ENCODE results near the gene NKX2-3.

Gene NKX2-3

DNA sequence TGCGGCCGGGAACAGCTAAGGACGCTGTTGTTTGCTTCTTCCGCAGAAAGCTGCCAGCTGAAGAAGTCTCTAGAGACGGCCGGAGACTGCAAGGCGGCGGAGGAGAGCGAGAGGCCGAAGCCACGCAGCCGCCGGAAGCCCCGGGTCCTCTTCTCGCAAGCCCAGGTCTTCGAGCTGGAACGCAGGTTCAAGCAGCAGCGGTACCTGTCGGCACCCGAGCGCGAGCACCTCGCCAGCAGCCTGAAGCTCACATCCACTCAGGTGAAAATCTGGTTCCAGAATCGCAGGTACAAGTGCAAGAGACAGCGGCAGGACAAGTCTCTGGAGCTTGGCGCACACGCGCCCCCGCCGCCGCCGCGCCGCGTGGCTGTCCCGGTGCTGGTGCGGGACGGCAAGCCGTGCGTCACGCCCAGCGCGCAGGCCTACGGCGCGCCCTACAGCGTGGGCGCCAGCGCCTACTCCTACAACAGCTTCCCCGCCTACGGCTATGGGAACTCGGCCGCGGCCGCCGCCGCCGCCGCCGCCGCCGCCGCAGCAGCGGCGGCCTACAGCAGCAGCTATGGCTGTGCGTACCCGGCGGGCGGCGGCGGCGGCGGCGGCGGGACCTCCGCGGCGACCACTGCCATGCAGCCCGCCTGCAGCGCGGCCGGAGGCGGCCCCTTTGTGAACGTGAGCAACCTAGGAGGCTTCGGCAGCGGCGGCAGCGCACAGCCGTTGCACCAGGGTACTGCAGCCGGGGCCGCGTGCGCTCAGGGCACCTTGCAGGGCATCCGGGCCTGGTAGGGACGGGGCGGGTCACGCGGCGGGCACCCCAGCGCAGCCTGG is 2.4 kb downstream of the NKX2-3 start:
- ChIA-PET POLR2A (no interaction called here), CTCF (interaction anchor here (1.1 to 1.2 kb wide), 2 partner anchors 24 to 26 kb away, joined by 3 to 4 read pairs; no protein-coding TSS in a partner anchor)
- TF ChIP-seq CTCF (IDR thresholded peaks at IDR 0.05; ENCODE audit: insufficient read depth, low read length, missing control alignments) = no peak
- H3K4me3 ChIP-seq (ENCODE audit: low read depth, low read length) = no peak overlapping the region
- no peak for DNase-seq (ENCODE audit: low read depth, low spot score)

- TF ChIP-seq CTCF (IDR thresholded peaks at IDR 0.05; ENCODE audit: insufficient read depth, low read length, missing control alignments) = no peak
- H3K4me3 ChIP-seq (ENCODE audit: low read depth, low read length) = no peak overlapping the region
- CTCF ChIA-PET = interaction anchor here (1.1 to 1.2 kb wide), 2 partner anchors 24 to 25 kb away, joined by 3 to 4 read pairs; no protein-coding TSS in a partner anchor
- no peak for DNase-seq (ENCODE audit: low read depth, low spot score)
- POLR2A ChIA-PET = no interaction called here
Measured at GRCh38 chr10:99535764-99536337, 3.1 kb downstream of the NKX2-3 start.

GRCh38 chr10:99536338-99537085 is 3.8 kb downstream of the NKX2-3 start:
- DNase-seq (ENCODE audit: low read depth, low spot score) = no peak
- CTCF ChIA-PET = interaction anchor here (1.1 kb wide), 2 partner anchors 23 to 101 kb away, joined by 3 read pairs; no protein-coding TSS in a partner anchor
- POLR2A ChIA-PET = no interaction called here
- no peak for TF ChIP-seq CTCF (IDR thresholded peaks at IDR 0.05; ENCODE audit: insufficient read depth, low read length, missing control alignments)
- no peak overlapping the region for H3K4me3 ChIP-seq (ENCODE audit: low read depth, low read length)

DNA sequence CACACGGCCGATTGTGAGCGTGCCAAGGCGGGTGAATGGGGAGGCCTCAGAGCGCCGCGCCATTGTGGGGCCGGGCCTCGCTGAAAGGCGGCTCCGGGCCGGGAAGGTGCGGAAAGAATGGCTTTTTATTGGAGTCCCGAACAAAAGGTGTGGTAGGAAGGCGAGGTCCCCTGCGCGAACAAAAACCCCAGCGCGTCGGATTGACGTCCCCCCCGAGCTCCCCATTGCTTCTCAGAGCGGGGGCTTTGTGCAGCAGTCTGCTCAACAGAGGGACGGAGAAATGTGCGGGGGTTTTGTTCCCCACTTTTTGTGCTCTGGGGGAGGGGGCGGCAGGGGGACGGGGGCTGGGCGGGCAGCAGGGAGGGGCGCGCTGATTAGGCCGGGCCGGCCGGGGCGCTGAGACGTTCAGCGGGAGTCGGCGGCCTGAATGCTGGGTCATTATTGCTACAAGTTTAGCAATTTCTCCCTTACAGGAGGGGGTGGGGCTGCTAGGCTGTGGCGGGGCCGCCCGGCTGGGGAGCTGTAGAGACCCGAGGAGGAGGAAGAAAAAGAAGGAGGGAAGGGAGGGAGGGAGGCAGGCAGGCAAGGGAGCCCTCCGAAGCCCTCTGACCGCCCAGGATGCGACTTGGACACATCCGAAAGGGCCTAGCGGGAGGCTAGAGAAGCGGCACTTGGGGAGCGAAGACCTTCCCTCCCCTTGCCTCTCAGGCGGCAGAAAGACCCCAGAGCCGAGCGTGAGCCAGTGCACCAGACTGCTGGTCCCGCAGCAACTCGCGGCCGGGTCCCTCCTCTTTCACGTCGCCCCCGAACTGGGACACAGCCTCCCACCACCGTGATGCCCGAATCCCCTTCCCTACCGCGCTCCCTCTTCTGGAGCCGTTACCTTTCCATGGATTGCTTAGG is 4.6 kb downstream of the NKX2-3 start:
- ChIA-PET CTCF (interaction anchor here (1.1 to 2.0 kb wide), 2 partner anchors 23 to 101 kb away, joined by 3 to 8 read pairs; no protein-coding TSS in a partner anchor), POLR2A (no interaction called here)
- H3K4me3 ChIP-seq (ENCODE audit: low read depth, low read length) = no peak overlapping the region
- DNase-seq (ENCODE audit: low read depth, low spot score) = no peak
- TF ChIP-seq CTCF (IDR thresholded peaks at IDR 0.05; ENCODE audit: insufficient read depth, low read length, missing control alignments) = no peak

- CTCF ChIA-PET = interaction anchor here (1.1 to 2.0 kb wide), 2 partner anchors 22 to 102 kb away, joined by 3 to 8 read pairs; no protein-coding TSS in a partner anchor
- no peak for DNase-seq (ENCODE audit: low read depth, low spot score)
- no peak overlapping the region for H3K4me3 ChIP-seq (ENCODE audit: low read depth, low read length)
- TF ChIP-seq CTCF (IDR thresholded peaks at IDR 0.05; ENCODE audit: insufficient read depth, low read length, missing control alignments) = no peak
- POLR2A ChIA-PET = no interaction called here
Measured at GRCh38 chr10:99537989-99538917, 5.5 kb downstream of the NKX2-3 start.
